GM19239 (cell line): Measurements from ENCODE around the gene CHAD.
A peak's percentile ranks its signal among the peaks of the same experiment; 100 is the strongest.

ENCODE experiments used
- DNase-seq: peaks from one replicate; pipeline ENCODE4 v3.0.0; 2011; ENCODE audit warnings: low spot score; ENCODE audit not compliant: insufficient read length
- FAIRE-seq: peaks from 2 replicates; lab custom pipeline; 2011; peaks lifted over from hg19 to GRCh38; lab: Jason Lieb, UNC

Gene CHAD, protein sequence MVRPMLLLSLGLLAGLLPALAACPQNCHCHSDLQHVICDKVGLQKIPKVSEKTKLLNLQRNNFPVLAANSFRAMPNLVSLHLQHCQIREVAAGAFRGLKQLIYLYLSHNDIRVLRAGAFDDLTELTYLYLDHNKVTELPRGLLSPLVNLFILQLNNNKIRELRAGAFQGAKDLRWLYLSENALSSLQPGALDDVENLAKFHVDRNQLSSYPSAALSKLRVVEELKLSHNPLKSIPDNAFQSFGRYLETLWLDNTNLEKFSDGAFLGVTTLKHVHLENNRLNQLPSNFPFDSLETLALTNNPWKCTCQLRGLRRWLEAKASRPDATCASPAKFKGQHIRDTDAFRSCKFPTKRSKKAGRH

DNA sequence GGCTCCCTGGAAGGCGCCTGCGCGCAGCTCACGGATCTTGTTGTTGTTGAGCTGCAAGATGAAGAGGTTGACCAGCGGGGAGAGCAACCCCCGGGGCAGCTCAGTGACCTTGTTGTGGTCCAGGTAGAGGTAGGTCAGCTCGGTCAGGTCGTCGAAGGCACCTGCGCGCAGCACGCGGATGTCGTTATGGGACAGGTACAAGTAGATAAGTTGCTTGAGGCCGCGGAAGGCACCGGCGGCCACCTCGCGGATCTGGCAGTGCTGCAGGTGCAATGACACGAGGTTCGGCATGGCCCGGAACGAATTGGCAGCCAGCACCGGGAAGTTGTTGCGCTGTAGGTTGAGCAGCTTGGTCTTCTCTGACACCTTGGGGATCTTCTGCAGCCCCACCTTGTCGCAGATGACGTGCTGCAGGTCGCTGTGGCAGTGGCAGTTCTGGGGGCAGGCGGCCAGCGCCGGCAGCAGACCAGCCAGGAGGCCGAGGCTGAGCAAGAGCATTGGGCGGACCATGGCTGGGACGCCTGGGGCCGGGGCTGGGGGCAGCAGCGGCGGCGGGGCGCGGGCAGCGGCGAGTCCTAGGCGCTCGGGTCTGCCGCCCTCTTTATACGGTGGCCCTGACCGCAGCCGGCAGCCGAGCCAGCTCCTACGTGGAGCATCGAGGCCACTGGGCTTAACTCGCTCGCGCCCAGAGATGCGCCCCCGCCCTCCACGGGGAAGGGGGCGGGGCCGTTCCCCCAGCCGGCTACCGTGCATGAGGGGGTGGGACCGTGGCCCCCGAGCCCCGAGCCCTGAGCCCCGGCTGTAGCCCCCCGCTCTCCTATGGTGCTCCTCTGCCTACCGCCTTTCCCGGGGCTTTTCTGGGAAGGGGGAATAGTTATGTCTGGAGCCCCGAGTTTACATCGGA, at the start of gene CHAD:
TSS of gene CHAD (minus strand) at position 577 of the 904 bp plus-strand sequence. CDS start at position 510, 67 bp downstream.
- DNase-seq (no peak), FAIRE-seq (no peak)

DNA sequence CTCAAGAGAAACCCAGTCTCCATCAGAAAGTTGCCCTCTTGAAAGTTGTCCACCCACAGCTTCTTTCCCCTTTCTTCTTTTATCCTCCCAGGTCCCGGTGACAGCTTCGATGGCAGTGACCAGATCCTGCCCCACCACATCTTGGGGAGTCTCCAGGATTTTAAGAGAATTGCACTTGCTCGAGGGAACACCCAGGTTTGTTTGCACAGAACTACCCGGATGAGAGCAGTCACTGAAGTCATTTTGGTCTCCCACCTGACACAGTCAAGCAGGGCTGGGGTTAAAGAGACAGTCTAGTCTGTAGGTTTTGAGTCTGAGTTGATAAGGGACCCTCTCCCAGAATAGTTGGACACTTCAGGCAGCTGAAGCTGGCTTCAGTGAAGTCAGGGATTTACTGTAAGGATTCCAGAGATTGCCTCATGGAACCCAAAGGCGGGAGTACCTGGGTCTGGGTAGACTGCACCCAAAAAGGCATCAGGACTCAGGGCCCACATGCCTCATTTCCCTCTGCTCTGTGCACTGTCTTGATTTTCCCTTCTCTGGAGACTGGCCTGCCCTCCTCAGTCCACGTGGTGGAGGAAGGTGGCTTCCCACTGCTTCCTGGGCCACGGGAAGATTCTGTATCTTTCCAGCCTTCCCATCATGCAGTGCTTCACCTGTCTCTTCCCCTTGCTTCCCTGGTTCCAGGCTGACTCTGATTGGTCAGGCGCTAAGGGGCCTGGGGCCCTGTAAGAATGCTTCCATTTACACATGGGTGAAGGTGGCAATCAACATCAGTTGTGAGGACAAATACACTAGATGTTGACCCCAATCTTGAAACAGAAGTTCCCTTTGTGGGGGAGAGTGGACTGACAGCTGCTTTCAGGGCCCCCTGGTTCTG, 49.1 kb upstream of the CHAD start:
- no peak for DNase-seq
- no peak for FAIRE-seq

DNA sequence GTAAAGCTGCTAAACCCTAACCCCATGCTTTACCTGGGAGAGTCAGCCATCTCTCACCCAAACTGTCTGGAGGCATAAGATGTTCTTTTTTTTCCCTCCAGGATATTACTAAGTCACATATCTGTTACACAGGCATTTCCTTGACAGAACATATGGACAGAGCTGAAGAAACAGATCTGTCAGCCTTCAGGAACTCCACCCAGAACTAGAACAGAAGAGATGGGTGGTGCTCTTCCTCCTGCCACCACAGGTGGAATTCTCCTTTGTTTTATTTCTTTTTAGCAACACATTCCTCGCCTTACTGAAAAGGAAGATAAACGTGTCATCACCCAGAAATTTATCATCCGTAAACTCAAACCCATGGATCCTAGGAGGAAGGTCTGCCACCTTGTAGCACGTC, 48.3 kb upstream of the CHAD start:
- no peak for DNase-seq
- FAIRE-seq = no peak

DNA sequence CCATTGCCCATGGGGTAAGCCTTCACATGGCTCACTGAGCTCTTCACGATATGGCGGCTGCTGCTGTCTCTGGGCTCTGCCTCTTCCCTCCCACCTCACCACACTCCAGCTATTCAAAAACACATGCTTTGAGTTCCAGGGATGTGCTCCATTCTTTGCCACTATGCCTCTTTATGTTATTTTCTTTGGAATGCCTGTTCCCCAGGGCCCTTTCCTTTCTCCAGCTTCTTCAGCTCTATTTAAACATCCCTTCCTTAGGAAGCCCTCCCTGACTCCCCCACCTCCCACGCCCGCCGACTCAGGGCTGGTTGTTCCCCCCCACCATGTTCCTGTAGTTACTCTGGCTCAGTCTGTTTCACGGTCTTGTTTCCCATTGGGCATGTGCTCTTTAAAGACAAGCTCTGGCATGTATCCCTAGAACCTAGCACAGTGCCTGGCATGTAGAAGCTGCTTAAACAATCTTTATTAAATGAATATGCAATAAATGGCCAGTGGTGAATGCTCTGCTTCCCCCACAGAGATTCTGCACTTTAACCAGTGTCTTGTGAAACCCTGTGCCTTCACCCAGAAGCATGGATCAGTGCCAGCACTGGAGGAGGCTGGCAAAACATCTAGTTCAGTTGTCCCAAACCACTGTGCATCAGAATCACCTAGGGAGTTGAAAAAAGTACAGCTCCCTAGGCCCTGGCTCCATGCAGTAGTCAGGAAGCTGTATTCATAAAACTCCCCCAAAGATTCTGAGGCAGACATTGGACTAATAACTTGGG, 46.4 kb upstream of the CHAD start:
- DNase-seq (no peak), FAIRE-seq (no peak)

DNA sequence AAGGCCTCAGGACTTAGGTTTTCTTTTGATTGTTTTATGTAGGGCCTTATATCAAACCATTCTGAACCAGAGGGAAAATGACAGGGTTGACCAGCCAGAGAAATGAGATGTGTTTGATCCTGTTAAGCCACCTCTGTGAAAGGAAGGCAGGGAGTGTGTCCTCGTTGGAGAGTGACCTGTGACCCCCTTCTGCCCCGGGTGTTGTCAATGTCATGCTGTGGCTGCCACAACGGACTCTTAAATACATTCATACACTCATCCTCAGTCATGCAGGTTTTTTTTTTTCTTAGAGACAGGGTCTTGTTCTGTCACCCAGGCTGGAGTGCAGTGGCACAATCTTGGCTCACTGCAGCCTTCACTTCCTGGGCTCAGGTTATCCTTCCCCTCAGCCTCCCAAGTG, 45.7 kb upstream of the CHAD start:
- FAIRE-seq = no peak
- no peak for DNase-seq

DNA sequence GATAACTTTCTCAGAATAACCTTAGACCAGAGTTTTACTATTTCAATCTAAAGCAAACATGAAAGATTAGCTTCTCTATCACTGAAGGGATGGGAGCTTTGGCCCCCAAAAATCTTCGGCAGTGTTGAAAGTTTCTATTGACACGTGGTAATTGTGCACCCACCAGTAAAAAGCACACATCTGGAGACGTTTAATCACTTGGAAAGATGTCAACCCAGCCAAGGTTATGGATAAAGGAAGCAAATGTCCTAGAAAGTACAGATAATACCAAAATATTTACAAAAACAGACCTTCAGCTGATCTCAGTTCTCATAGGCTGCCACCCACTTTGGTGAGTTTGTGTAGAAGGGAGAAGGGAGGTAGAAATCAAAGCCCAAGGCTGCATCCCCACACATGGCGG, 44.8 kb upstream of the CHAD start:
- FAIRE-seq (no peak), DNase-seq (no peak)

DNA sequence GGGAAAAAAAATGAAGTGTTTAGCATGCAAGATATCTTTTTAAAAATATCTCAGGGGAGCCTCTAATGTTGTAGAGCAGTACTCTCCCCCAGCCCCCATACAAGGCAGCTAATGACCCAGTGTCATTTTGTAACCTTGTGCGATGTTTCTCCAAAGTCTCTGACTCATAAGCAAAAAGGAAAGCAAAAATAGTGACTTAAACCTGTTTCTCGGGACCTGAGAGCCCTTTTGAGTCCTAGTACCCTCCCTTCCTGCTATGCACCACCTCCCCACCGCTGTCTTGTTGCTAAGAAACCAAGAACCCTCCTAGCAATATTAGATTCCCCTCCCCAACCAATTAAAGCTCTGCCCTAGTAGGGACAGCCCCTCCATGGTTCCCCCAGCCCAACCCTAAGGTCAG, 42.4 kb upstream of the CHAD start:
- peak; percentile 97 for FAIRE-seq

DNA sequence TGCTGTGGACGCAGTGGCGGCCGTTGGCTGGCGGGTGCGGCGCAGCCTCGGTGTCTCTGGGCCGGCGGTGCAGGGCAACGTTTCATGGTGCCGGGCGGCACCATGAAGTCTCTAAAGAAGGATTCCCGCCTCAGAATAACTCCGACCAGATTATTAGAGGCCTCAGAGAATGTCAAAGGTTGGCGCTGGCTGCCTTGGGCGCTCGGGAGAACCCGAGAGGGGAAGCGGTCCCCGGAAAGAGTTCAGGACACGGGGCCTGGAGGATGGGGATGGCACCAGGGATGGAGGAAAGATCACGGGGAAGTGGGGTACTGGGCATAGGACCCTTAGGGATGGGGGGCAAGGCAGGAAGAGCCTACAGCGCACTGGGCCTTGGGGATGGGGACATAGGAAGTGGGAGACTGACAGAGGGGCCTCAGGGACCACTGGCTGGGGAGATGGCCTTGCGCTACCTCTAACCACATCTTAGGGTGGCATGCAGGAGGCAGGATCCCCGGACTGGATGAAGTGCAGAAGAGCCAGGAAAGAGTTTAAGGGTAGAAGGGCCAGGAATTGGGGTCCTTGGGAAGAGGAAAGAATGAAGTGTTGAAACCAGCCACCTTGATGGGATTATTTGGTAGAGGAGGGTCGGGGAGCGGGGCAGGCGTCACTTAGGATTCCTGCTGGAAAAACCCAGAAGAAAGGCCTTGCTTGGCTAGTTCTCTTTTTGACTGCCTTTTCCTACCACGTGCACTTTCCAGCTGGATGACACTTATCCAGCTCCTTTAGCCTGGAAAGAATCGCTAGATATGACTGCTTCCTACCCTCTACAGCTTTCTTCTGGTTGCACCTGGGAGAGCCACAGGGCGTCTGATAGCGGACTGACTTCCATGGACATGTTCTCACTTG, 40.1 kb upstream of the CHAD start:
- FAIRE-seq (no peak), DNase-seq (no peak)

More for the DNA sequence above, 42.4 kb upstream of the CHAD start:
- DNase-seq = peak; percentile 84

DNA sequence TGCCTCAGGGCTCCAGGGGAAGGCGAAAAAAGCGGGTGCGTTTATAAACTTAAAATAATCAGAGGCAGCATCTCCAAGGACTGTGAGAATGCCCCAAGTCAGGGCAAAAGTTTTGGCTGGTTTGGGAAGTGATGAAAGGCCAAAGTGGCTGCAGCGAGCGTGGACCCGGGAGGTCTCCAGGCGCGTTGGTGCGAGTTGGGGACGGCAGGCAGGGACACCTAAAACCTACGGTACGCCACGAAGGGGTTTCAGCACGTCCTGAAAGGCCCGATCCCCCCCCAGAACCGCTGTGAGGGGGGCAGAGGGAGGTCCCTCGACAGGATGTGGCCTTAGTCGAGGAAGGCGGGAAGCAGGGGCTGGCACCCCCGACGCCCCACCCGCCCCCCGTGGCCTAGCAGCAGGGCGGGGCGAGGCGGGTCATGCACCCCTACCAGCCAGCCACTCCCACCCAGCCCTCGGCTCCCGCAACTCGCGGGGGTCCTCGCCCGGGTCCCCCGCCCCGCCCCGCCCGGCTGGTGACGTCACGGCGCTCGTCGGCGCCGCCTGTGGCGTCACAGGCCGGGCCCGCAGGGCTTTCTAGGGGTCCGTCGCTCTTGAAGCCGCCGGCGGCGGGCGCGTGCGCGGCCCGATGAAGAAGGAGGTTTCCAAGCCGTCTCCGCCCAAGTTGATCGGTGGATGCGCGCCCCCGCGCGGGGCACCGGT, 39.3 kb upstream of the CHAD start, which contains the start of gene MYCBPAP:
TSS of gene MYCBPAP (plus strand) at position 569 of the 702 bp plus-strand sequence. CDS start 236 bp downstream, outside the sequence.
- DNase-seq (peak; percentile 67), FAIRE-seq (no peak)

DNA sequence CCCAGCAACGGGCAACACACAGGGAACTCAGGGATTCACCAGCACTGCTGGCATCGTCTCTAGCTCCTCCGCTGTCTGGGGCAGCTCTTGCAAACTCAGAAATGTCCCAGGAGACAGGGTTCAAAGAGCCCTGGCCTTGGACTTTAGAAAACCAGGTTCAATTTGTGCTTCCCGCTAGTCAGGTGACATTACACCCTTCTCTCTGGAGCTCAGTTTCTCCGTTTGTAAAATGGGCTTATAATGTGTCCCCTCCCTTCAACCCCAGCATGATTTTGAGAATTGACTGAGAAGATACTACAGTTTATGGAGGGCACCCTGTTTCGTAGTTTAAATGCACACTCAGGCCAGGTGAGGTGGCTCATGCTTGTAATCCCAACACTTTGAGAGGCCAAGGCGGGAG, 37.6 kb upstream of the CHAD start:
- FAIRE-seq (no peak), DNase-seq (no peak)

DNA sequence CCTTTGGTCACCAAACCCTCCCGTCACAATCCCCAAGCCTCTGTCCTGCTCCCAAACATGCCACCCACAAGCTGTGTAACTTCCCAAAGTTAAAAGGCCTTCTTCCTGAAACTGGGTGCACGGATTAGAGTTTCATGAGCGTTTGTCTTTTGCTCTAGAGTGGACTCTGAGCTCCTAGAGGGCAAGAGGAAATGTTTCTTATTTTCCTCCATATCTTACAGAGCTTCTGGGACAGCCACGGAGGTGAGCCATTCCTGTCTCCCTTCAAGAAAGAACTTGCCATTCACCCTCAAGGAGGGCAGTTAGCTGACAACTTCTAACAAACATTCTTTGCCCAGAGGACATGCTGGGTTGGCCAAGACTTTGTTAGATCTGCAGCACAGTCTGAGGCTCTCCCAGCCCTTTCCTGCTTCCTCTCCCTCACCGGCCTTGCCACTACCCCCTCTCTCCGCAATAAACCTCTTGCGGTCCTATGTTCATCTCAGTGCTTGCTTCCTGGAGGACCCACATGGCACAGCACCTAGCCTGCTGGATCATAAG, 37.0 kb upstream of the CHAD start:
- no peak for FAIRE-seq

DNA sequence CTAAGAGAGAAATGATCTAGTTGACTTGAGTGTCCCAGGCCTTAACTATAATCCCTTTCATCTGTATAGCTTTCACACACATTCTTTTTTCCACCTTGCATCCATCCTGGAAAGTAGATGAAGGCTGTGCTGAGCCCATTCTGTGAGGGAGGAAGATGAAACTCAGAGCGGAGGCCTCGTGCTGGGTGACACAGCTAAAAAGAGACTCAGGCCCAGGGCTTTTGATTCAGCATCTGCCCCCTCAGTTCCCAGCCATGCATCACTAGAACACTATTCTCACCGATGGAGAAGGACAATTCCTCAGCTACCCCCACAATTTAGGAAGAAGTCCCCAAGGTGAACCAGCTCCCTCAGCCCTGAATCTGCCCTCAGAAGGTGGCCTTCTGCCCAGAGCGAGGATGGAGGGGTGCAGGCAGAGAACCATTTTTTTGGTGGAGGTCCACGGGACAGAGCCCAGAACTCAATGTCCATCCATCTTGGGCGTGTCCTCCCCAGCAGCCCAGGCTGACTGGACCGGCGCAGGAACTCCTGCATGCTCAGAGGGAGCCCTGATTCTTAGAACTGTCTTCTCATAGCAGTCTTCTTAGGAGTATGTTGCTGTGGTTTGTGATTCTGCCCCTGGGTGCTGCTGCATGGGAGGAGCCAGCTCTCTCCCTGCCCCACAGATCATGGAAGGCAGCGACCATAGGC, 33.8 kb upstream of the CHAD start:
- FAIRE-seq (no peak), DNase-seq (no peak)

More for the DNA sequence above, 37.0 kb upstream of the CHAD start:
- DNase-seq = no peak

DNA sequence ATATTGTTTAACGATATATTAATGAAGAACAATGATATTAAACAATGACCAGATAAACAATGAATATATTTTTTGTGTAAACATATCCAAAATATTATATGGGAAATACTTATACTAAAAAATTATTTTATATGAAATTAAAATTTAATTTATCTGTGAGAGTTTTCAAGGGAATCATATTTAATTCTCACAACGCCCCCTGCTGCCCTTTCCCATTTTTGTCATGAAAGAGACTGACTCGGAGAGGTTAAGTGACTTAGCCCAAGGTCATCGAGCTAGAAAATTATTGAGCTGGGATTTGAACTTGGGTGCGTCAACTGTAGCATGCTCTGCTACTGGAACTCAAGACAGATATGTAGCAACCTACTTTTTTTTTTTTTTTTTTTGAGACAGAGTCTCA, 32.4 kb upstream of the CHAD start:
- no peak for FAIRE-seq
- no peak for DNase-seq

DNA sequence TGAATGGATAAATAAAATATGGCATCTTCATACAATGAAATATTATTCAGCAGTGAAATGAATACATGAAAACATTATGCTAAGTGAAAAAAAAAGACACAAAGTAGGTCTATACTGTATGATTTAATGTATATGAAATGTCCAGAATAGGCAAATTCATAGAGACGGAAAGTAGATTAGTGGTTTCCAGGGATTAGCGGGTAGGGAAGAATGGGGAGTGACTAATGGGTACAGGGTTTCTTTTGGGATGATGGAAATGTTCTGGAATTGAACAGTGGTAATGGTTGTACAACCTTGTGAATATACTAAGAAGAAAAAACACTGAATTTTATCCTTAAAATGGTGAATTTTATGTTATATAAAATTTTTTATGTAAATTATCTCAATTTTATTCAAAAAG, 31.0 kb upstream of the CHAD start:
- FAIRE-seq = no peak
- DNase-seq = no peak

DNA sequence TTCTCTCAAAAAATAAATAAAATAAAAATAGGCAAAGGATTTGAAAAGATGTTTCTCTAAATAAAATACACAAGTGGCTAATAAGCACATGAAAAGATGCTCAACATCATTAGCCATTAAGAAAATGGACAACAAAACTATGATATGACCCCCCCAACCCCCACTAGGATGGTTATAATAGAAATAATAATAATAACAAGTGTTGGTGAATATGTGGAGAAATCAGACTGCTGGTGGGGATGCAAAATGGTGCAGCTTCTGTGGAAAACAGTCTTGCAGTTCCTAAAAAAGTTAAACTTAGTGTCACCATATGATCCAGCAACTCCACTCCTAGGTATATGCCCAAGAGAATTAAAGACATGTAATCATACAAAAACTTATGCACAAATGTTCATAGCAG, 30.6 kb upstream of the CHAD start:
- DNase-seq = no peak
- FAIRE-seq = no peak

DNA sequence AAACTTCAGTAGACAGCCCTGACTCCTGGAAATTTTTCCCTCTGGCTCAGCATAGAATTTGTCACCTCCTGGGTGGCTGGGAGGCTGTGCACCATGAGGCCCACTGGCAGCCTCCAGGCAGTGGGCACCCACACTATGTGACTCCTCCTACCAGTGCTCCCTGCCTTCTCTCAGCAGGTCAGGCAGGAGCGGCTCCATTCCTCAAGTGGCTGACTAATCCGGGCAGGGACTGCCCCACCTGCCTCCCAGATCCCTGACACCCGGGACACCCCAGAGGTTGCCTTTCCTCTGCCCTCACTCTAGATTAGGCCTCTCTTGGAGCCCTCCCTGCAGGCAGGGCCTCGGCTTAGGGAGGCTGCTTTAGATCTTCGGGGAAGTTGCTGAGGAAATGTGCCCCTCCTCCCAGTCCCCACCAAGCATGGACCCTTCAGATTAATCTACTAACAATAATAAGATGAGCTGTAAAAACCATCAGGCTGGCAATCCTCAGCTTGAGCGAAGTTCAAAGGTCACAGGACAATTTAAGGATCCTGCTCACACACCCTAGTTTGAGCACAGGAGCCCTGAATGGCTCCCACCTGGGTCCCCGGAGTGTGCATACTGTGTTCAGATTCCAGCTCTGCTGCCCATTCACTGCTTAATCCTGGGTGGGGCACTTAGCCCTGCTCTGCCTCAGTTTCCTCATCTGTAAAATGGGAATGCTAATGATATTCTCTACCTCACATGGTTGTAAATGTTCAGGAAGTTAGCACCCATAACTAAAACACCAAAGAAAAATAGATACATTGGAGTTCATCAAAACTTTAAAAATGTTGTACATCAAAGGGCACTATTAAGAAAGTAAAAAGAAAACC, 29.6 kb upstream of the CHAD start:
- FAIRE-seq (no peak), DNase-seq (no peak)
